GM13976 (cell line): ENCODE data around the gene LRRC9.
"Not testable (repeated sequence)": the region's sequence is repeated elsewhere in the genome, so short reads cannot be mapped to it uniquely, and the experiment has no call there.

ENCODE experiments used
- DNase-seq: peaks from one replicate; pipeline ENCODE4 v3.0.0; 2012; ENCODE audit warnings: low spot score
- in situ Hi-C: fragments of 300-500 bp; cut with MboI; formaldehyde crosslinking; loops from one replicate; pipeline ENCODE4 v1.12.0; 2022; ENCODE audit warnings: low sequenced_read_pairs, mixed read lengths, inconsistent platforms; ENCODE audit not compliant: unreplicated experiment
- TF ChIP-seq, protein P1 (sequence below): IDR thresholded peaks from 2 replicates; pipeline ENCODE4 v1.5.1; 2012; ENCODE audit warnings: borderline replicate concordance, mild to moderate bottlenecking; ENCODE audit not compliant: insufficient read depth; ENCODE audit errors: extremely low read depth, missing control alignments, control extremely low read depth

LRRC9 gene

DNA sequence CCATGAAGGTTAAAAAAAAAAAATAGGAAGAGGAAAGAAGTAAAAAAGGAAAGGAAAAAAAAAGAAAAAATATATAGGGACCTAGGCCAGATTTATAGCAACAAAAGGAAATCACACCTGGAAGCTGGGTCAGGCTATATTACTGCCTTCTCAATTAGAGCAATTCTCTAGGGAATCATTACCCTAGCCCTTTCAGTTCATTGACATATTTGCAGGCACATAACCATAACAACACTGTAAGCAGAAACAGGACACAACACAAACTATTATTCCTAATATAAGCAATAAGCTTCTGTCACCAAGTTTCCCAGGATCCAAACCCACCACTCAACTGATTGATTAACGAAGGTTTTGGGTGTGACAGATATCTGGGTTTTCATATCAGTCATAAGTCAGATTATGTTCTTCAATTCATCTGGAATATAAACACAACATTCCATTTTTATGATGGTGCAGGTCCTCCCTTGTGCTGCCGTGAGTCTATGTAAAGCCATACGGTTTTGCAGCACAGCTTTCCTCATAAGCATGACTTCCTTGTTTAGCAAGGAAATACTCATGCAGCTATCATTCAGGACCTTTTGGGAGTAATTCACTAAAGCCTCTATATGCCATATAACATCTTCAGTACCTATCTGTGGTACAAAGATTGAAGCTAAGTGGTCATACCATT lies 176.0 kb downstream of the LRRC9 start:
- TF ChIP-seq, protein P1, sequence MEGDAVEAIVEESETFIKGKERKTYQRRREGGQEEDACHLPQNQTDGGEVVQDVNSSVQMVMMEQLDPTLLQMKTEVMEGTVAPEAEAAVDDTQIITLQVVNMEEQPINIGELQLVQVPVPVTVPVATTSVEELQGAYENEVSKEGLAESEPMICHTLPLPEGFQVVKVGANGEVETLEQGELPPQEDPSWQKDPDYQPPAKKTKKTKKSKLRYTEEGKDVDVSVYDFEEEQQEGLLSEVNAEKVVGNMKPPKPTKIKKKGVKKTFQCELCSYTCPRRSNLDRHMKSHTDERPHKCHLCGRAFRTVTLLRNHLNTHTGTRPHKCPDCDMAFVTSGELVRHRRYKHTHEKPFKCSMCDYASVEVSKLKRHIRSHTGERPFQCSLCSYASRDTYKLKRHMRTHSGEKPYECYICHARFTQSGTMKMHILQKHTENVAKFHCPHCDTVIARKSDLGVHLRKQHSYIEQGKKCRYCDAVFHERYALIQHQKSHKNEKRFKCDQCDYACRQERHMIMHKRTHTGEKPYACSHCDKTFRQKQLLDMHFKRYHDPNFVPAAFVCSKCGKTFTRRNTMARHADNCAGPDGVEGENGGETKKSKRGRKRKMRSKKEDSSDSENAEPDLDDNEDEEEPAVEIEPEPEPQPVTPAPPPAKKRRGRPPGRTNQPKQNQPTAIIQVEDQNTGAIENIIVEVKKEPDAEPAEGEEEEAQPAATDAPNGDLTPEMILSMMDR, result no peak
- in situ Hi-C loops, result no loop called here
- DNase-seq, result no peak

DNA sequence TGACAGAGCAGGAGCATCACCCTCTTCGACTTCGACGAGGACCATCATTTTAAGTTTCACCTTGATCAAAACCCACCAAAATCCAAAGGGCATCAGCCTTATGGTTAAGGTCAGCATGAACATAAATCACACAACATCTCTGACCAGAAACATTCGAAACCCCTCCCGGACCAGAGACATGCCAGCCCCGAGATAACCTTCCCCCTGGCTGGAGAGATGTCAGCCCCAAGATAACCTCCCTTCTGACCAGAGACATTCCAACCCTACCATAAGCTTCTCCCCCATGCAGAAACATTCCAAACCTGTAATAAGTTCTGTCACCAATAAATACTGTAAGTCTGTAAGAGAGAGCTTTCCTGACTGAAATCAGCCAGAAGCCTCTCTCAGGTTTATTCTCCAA lies 178.0 kb downstream of the LRRC9 start:
- TF ChIP-seq, protein P1, result no peak
- in situ Hi-C loops, result no loop called here
- DNase-seq, result no peak

DNA sequence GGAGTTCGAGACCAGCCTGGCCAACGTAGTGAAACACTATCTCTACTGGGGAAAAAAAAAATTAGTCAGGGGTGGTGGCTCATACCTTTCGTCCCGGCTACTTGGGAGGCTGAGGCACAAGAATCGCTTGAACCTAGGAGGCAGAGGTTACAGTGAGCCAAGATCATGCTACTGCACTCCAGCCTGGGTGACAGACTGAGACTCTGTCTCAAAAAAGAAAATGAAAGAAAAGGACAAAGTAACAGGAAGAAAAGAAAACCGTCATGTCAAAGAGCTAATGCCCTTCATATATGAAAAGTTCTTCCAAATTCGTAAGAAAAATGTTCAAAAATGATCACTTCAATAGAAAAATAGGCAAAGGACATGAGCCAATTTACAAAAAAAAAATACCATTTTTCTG lies 179.9 kb downstream of the LRRC9 start:
- in situ Hi-C loops, DNase-seq: not testable (repeated sequence)

DNA sequence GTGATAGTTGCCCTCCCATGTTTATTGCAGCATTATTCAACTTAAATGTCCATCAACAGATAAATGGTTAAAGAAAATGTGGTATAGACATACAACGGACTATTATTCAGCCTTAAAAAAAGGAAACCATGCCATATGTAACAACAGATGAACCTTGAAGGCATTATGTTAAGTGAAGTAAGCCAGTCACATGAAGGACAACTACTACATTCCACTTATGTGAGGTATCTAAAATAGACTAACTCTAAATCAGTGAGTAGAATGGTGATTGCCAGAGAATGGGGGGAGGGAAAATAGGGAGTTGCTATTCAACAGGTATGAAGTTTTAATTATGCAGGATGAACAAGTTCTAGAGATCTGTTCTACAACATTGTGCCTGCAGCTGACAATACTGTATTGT lies 181.8 kb downstream of the LRRC9 start:
- TF ChIP-seq, protein P1, result no peak
- DNase-seq, result no peak
- in situ Hi-C loops, result no loop called here

DNA sequence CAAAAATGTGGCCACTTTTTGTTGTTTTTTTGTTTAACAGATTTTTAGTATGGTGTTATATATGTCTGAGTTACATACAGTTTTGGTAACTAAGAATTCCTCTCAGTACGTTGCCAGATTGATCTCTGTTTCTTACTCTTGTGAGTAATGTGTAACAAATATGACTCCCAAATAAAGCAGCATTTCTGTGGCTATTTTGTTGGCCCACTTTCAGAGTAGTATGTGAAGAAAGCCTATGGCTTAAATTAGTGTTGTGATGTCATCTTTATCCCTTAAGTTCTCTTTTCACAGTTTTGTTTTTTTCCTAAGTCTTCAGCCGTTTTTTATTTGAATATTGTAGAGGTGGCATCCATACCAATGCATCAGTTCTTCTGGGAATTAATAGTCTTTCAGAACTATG lies 182.4 kb downstream of the LRRC9 start:
- TF ChIP-seq, protein P1, result no peak
- in situ Hi-C loops, result no loop called here
- no peak for DNase-seq

- in situ Hi-C loops, result no loop called here
- TF ChIP-seq, protein P1, result no peak
- DNase-seq, result no peak
Measured at GRCh38 chr14:60106339-60106738, 186.4 kb downstream of the LRRC9 start.

DNA sequence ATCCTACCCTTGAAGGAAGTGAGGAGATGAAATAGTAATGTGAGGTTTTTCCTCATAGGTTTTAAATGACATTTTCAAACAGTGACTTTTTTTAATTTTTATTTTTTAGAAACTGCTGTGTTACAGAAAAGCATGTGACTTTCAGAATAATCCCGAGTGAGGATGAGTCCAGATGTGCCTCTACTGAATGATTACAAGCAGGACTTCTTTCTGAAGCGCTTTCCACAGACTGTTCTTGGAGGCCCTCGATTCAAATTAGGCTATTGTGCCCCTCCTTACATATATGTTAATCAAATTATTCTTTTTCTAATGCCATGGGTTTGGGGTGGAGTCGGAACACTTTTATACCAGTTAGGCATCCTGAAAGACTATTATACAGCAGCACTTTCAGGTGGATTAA lies 187.5 kb downstream of the LRRC9 start:
- TF ChIP-seq, protein P1, result no peak
- no peak for DNase-seq
- in situ Hi-C loops, result no loop called here
